K562 (cell line): ENCODE results near the gene TOM1L2. TPM values are rescaled to one million over a fixed set of nuclear protein-coding genes. Genes with fewer than 3 reads are reported as not detected.

Experiments used
- ATAC-seq: fragments of 200-7000 bp; cut with Tn5 transposase; 3 replicates; pipeline ENCODE4 v1.9.1; 2020; ENCODE audit warnings: moderate library complexity
- BruUV-seq: library from RNA; stranded (reverse); fragments of 400-500 nt; replicated peaks from 2 replicates; lab custom pipeline; 2021; lab: Mats Ljungman, UMichigan
- CTCF ChIA-PET: fragments of 300-600 bp; formaldehyde crosslinking; extraction: SDS; loops from one replicate; lab custom pipeline; 2021; ENCODE audit warnings: low intra/inter-chr PET ratio; lab: Yijun Ruan, JAX
- POLR2A ChIA-PET: fragments of 300-600, 350-650 bp; sonication (Branson Sonifier 250); formaldehyde crosslinking; extraction: SDS; loops from one replicate; lab custom pipeline; 2021; ENCODE audit warnings: antibody characterized with exemption, inconsistent platforms; lab: Yijun Ruan, JAX
- DNase-seq, 4 experiments: peaks; one replicate each; pipeline versions ENCODE4 v3.0.0 to v3.0.0-alpha.2; 2011 to 2018; ENCODE audit warnings: low spot score in 3 of 4, mixed read lengths in 3 of 4; ENCODE audit errors: extremely low read depth in 1 of 4
- FAIRE-seq: peaks from 2 replicates; lab custom pipeline; 2011; peaks lifted over from hg19 to GRCh38; lab: Jason Lieb, UNC
- H2AFZ ChIP-seq: 2 replicates; pipeline ENCODE4 v1.6.0; 2011; ENCODE audit warnings: low read depth, low read length, control low read depth, inconsistent platforms
- H3K27ac ChIP-seq: fragments of 200-600 bp; 3 replicates; pipeline ENCODE4 v1.8.0; 2011; ENCODE audit warnings: low read depth, mild to moderate bottlenecking, control low read depth, inconsistent platforms, low read length, moderate library complexity, mixed read lengths; ENCODE audit errors: extremely low read depth
- H3K27me3 ChIP-seq, 2 experiments: fragments of 300-600 bp in 1 of 2; 2 replicates in 1 of 2; 3 replicates in 1 of 2; pipeline versions ENCODE4 v1.6.0 to v1.8.0; 2011; ENCODE audit warnings: inconsistent platforms in 2 of 2, low read length in 2 of 2, mild to moderate bottlenecking in 1 of 2, mixed read lengths in 1 of 2, moderate library complexity in 1 of 2; ENCODE audit not compliant: control insufficient read depth in 2 of 2, insufficient read depth in 2 of 2
- H3K36me3 ChIP-seq: fragments of 300-600 bp; 3 replicates; pipeline ENCODE4 v1.8.0; 2011; ENCODE audit warnings: mild to moderate bottlenecking, low read length, inconsistent platforms; ENCODE audit not compliant: control insufficient read depth, insufficient read depth
- H3K4me1 ChIP-seq, 2 experiments: fragments of 200-600 bp in 1 of 2; replicated peaks in 1 of 2; 2 replicates in 1 of 2; 3 replicates in 1 of 2; pipeline versions ENCODE4 v1.5.1 to v1.8.0; 2011; ENCODE audit warnings: inconsistent platforms in 2 of 2, low read length in 2 of 2, mild to moderate bottlenecking in 1 of 2, mixed read lengths in 1 of 2, moderate library complexity in 1 of 2; ENCODE audit not compliant: control insufficient read depth in 2 of 2, insufficient read depth in 2 of 2
- H3K4me2 ChIP-seq: 2 replicates; pipeline ENCODE4 v1.6.1; 2011; ENCODE audit warnings: low read length, control low read depth, inconsistent platforms, mixed read lengths; ENCODE audit not compliant: insufficient read depth
- H3K4me3 ChIP-seq: fragments of 200-600 bp; sonication (generic), shearing (Covaris generic); 2 replicates; pipeline ENCODE4 v1.5.1; 2016; ENCODE audit warnings: control low read depth, inconsistent platforms
- H3K79me2 ChIP-seq: fragments of 200-600 bp; 3 replicates; pipeline ENCODE4 v1.8.0; 2011; ENCODE audit warnings: low read length, inconsistent platforms; ENCODE audit not compliant: control insufficient read depth, insufficient read depth
- H3K9ac ChIP-seq, 2 experiments: 2 replicates each; pipeline versions ENCODE4 v1.6.0 to v1.6.1; 2011; ENCODE audit warnings: low read depth in 2 of 2, low read length in 2 of 2, control low read depth in 1 of 2, inconsistent platforms in 1 of 2, mild to moderate bottlenecking in 1 of 2, mixed read lengths in 1 of 2; ENCODE audit not compliant: insufficient read depth in 1 of 2
- H3K9me1 ChIP-seq: one replicate; pipeline ENCODE4 v1.6.0; 2011; ENCODE audit warnings: inconsistent platforms, mild to moderate bottlenecking, low read length, moderate library complexity; ENCODE audit not compliant: control insufficient read depth, insufficient read depth
- H3K9me3 ChIP-seq: replicated peaks from 2 replicates; pipeline ENCODE4 v1.5.1; 2011; ENCODE audit warnings: low read depth, low read length, inconsistent platforms; ENCODE audit not compliant: control insufficient read depth, insufficient read depth
- H4K20me1 ChIP-seq: replicated peaks from 2 replicates; pipeline ENCODE4 v1.6.1; 2011; ENCODE audit warnings: low read length, inconsistent platforms, mixed read lengths; ENCODE audit not compliant: control insufficient read depth, insufficient read depth
- CEBPG ChIP-seq, 3 experiments: fragments of 200-800 bp in 1 of 3; sonication (Bioruptor generic) in 1 of 3; sonication (generic) in 1 of 3; formaldehyde crosslinking in 1 of 3; IDR thresholded peaks in 2 of 3; conservative IDR thresholded peaks in 1 of 3; 2 replicates each; pipeline versions ENCODE4 v1.6.1 to v1.8.0; 2016 to 2022; ENCODE audit warnings: missing compliant biosample characterization in 2 of 3, missing genetic modification characterization in 2 of 3, mild to moderate bottlenecking in 1 of 3, missing genetic modification reagents in 1 of 3
- THAP12 ChIP-seq: fragments of 250-450 bp; sonication (Bioruptor Pico); IDR thresholded peaks from 2 replicates; pipeline ENCODE4 v1.9.0; 2021; ENCODE audit warnings: mild to moderate bottlenecking, inconsistent platforms
- WGBS: fragments of 100-300 bp; shearing (Covaris generic); methylation state at CpG from one replicate; pipeline ENCODE4 v1.1.6; 2016; ENCODE audit warnings: low coverage, mixed read lengths; ENCODE audit not compliant: insufficient coverage; ENCODE audit errors: missing lambda C conversion rate; 5-methylcytosine and 5-hydroxymethylcytosine counted together
- in situ Hi-C: fragments of 300-500 bp; cut with MboI; formaldehyde crosslinking; loops from 4 replicates; pipeline ENCODE4 v1.15.0; 2018; ENCODE audit warnings: inconsistent platforms, mixed read lengths
- intact Hi-C: fragments of 100-400 bp; cut with micrococcal nuclease; formaldehyde crosslinking; loops from 2 replicates; pipeline ENCODE4 v1.14.2; 2022
- polyA plus RNA-seq, 8 experiments: library from polyadenylated mRNA; depleted of rRNA in 4 of 8; stranded (reverse) in 5 of 8; unstranded in 3 of 8; fragments of >200 nt; fragmentation: Nextera tagmentation in 2 of 8; fragmentation: Illumina TruSeq in 1 of 8; extraction: Ambion mirVana in 2 of 8; extraction: Trizol in 1 of 8; gene quantifications; 2 replicates each; pipeline versions ENCODE4 v1.2.1 to v1.2.3, GENCODE V29; 2011 to 2014; ENCODE audit warnings: inconsistent platforms in 1 of 8, missing spikeins in 1 of 8
- total RNA-seq, 7 experiments: library from RNA; depleted of rRNA in 6 of 7; stranded (reverse); fragments of >200 nt in 6 of 7; fragmentation: Illumina TruSeq in 2 of 7; extraction: Trizol in 2 of 7; gene quantifications; 2 replicates each; pipeline versions ENCODE4 v1.2.1 to v1.2.3, GENCODE V29; 2011 to 2021; ENCODE audit warnings: low replicate concordance in 1 of 7

Gene TOM1L2
- total and polyA plus RNA-seq, 9 of the 15 experiments (the other 6 are each of a cell fraction or from before 2014, with no cell fraction given), result 0.07 to 6.0 (median 2.5) TPM

- H4K20me1 ChIP-seq, result no peaks in the 10 kb centered on the region
- in situ Hi-C loops, result loop anchor here (5.0 kb wide), 1 partner anchor 39 kb away; no protein-coding TSS in a partner anchor
- peak; percentile 52 for ATAC-seq
- H2AFZ ChIP-seq, result no peak overlapping the region
- no peaks in the 10 kb centered on the region for H3K9me1 ChIP-seq
- 65% methylated on average over 2 of the region's 2 CpGs for WGBS
- no peaks in the 10 kb centered on the region for H3K9me3 ChIP-seq
- peak overlapping the region in 1 of 2 experiments; percentile 70; a peak in 1 of 4 replicates for H3K9ac ChIP-seq
- no peak for TF ChIP-seq THAP12 (CRISPR knock-in tag)
- 0 out of 2 replicates have a peak, but pooled peaks have one; percentile 10 for TF ChIP-seq CEBPG (CRISPR knock-in tag; IDR thresholded peaks at IDR 0.05)
- no peak for TF ChIP-seq CEBPG (tag; conservative IDR thresholded peaks at IDR 0.05 in 1 of 2, IDR thresholded peaks at IDR 0.05 in 1 of 2)
- TF ChIP-seq, all 486 proteins: peak for 1
- H3K79me2 ChIP-seq, result no peaks in the 10 kb centered on the region
- no peaks in the 10 kb centered on the region for H3K27me3 ChIP-seq
- DNase-seq (no peak), FAIRE-seq (no peak)
- no peak overlapping the region for H3K4me3 ChIP-seq
- intact Hi-C loops, result no loop called here
- no TSS peak for BruUV-seq
- peaks cover 10 to 15% of the 10 kb centered on the region in 2 experiments for H3K4me1 ChIP-seq
- H3K27ac ChIP-seq, result no peak overlapping the region
- ChIA-PET CTCF (no interaction called here), POLR2A (interaction anchor here (1.0 kb wide), 1 partner anchor 18 kb away, joined by 4 read pairs; no protein-coding TSS in a partner anchor)
- H3K4me2 ChIP-seq, result no peak overlapping the region
- H3K36me3 ChIP-seq, result no peaks in the 10 kb centered on the region
Measured at GRCh38 chr17:17856386-17856785, 115.8 kb downstream of the TOM1L2 start.
